Muscle of leg (tissue), 11 donors: ENCODE measurements around the gene CCDC141. TPM values are rescaled to one million over a fixed set of nuclear protein-coding genes. Genes with fewer than 3 reads are reported as not detected.

Experiments
- DNase-seq: peaks from one replicate; pipeline ENCODE4 v3.0.0; 2013
- H3K27ac ChIP-seq: one replicate; pipeline ENCODE4 v1.5.1; 2013; ENCODE audit warnings: mild to moderate bottlenecking, low read length, control low read depth
- H3K27me3 ChIP-seq: one replicate; pipeline ENCODE4 v1.6.1; 2013; ENCODE audit warnings: low read length; ENCODE audit not compliant: control insufficient read depth, insufficient read depth
- H3K36me3 ChIP-seq: one replicate; pipeline ENCODE4 v1.6.1; 2013; ENCODE audit warnings: low read length; ENCODE audit not compliant: control insufficient read depth, insufficient read depth
- H3K4me1 ChIP-seq: one replicate; pipeline ENCODE4 v1.6.1; 2013; ENCODE audit warnings: low read length; ENCODE audit not compliant: control insufficient read depth, insufficient read depth
- H3K4me3 ChIP-seq: one replicate; pipeline ENCODE4 v1.5.1; 2013; ENCODE audit warnings: low read length, control low read depth
- H3K9me3 ChIP-seq: replicated peaks from 2 replicates; pipeline ENCODE4 v1.6.1; 2013; ENCODE audit warnings: low read depth, low read length; ENCODE audit not compliant: control insufficient read depth
- WGBS: methylation state at CpG from one replicate; pipeline ENCODE4 v1.1.5; 2013; ENCODE audit warnings: missing lambda C conversion rate; ENCODE audit not compliant: insufficient coverage; 5-methylcytosine and 5-hydroxymethylcytosine counted together
- polyA plus RNA-seq, 8 donors: library from polyadenylated mRNA; unstranded; fragments of 120-200 nt; gene quantifications; one replicate each; pipeline versions ENCODE4 v1.2.1 to v1.2.3, GENCODE V29; 2013; ENCODE audit warnings: inconsistent platforms in 1 of 8, low replicate concordance in 1 of 8; ENCODE audit not compliant: insufficient read length in 8 of 8, insufficient read depth in 1 of 8
- total RNA-seq: library from RNA; stranded (reverse); fragments of 120-200 nt; gene quantifications from one replicate; pipeline ENCODE4 v1.2.4, GENCODE V29; 2013

The CCDC141 gene
- total and polyA plus RNA-seq, 9 donors = 35.7 to 76.1 (median 57.3) TPM

DNA sequence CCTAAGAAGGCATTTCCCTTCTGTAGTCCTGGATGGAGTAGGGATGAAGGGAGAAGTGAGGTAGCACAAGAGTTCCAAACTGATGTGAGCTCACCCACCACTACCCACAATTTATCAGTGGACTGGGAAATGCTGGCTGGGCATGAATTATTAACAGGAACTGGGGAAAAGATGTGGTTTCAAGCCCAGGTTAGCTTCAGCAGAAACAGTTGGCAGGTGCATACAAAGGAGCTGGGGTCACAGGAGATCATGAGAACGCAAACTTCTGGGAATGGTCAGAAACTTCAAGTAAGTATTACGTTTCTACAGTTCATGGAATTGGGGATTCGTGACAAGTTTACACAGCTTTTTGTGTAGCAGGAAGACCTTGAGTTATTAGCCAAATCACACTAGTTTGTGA lies 5.4 kb downstream of the CCDC141 start:
- Histone ChIP-seq H3K27me3 (no peaks in the 10 kb centered on the region), H3K9me3 (peaks cover 3% of the 10 kb centered on the region), H3K4me3 (no peak overlapping the region), H3K27ac (no peak overlapping the region), H3K4me1 (peaks cover 2% of the 10 kb centered on the region), H3K36me3 (peaks cover 10% of the 10 kb centered on the region)
- WGBS = 90% methylated on average over 2 of the region's 3 CpGs
- DNase-seq = no peak

DNA sequence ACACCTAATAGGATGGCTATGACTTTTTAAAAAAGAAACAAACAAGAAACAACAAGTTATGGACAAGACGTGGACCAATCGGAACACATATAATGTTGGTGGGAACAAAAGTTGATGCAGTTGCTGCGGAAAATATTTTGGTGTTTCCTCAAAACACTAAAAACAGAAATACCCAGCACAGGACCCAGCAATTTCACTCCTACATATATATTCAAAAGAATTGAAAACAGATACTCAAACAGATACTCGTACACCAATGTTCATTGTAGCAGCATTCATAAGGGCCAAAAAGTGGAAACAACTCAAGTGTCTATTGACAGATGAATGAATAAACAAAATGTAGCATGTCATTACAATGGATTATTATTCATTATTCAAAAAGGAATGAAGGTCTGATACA lies 12.1 kb downstream of the CCDC141 start:
- no peaks in the 10 kb centered on the region for H3K4me1 ChIP-seq
- no peak overlapping the region for H3K4me3 ChIP-seq
- H3K9me3 ChIP-seq = peaks cover 3% of the 10 kb centered on the region
- WGBS = no CpG with 5 or more reads among the region's 4 CpGs
- H3K36me3 ChIP-seq = no peaks in the 10 kb centered on the region
- H3K27me3 ChIP-seq = no peaks in the 10 kb centered on the region
- DNase-seq = no peak
- H3K27ac ChIP-seq = no peak overlapping the region

DNA sequence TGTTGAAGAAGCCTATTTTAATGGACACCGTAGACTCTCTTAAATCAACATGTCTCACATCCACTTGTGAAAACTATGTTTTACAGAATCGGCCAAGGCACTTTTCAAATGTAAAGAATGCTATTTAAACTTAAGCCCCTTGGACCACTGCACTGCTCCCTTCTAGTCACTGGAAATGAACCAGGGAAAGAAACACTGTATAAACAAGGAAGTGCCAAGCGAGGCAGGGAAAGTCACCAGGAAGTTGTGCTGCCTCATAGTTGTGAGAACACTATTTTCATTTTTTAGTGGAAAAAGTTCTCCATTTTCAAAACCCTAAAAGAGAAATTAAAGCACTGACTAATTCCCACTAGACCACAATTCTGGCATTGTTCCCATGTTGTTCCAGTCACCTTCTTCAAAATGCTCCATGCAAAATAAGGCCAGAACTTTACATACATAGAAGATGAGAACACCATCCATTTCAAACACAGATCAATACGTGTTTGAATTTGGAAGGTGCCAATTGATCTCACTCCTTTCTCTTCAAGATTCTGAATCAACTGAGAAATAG lies 13.5 kb downstream of the CCDC141 start:
- Histone ChIP-seq H3K9me3 (no peaks in the 10 kb centered on the region), H3K4me1 (peaks cover 5% of the 10 kb centered on the region), H3K36me3 (no peaks in the 10 kb centered on the region), H3K27ac (no peak overlapping the region), H3K4me3 (no peak overlapping the region), H3K27me3 (no peaks in the 10 kb centered on the region)
- DNase-seq = no peak
- WGBS = 100% methylated on average over 1 of the region's 4 CpGs

- Histone ChIP-seq H3K36me3 (no peaks in the 10 kb centered on the region), H3K9me3 (no peaks in the 10 kb centered on the region), H3K27ac (peak overlapping the region; percentile 44), H3K27me3 (no peaks in the 10 kb centered on the region), H3K4me3 (no peak overlapping the region), H3K4me1 (peaks cover 5% of the 10 kb centered on the region)
- DNase-seq = peak; percentile 43
- no CpG with 5 or more reads among the region's 2 CpGs for WGBS
These were observed 18.1 kb downstream of the CCDC141 start for GRCh38 chr2:179031731-179032408.

- no peaks in the 10 kb centered on the region for H3K27me3 ChIP-seq
- DNase-seq = no peak
- no peaks in the 10 kb centered on the region for H3K4me1 ChIP-seq
- no peaks in the 10 kb centered on the region for H3K36me3 ChIP-seq
- WGBS = no CpG with 5 or more reads among the region's 2 CpGs
- H3K4me3 ChIP-seq = no peak overlapping the region
- H3K27ac ChIP-seq = no peak overlapping the region
- no peaks in the 10 kb centered on the region for H3K9me3 ChIP-seq
These were observed 25.5 kb downstream of the CCDC141 start for GRCh38 chr2:179024445-179024844.

DNA sequence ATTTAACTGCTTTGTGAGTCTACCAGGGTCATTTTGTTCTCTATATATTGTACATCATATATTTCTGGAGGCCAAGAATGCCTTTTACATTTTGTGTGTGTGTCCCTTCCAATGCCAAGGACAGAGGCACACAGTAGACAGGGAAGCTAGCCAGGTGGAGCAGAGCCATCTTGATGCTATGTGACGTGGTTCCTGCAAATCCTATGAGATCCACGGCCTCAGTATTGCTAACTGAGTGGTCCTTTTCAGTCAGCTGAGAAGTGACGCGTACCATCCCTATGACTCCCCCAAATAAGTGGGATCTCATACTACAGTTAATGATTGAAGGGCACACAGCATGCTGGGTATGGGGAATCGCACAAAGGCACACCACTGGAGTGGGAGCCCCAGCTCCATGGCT lies 27.3 kb downstream of the CCDC141 start:
- H3K36me3 ChIP-seq = no peaks in the 10 kb centered on the region
- no peaks in the 10 kb centered on the region for H3K27me3 ChIP-seq
- no CpG with 5 or more reads among the region's 5 CpGs for WGBS
- no peak overlapping the region for H3K27ac ChIP-seq
- H3K9me3 ChIP-seq = no peaks in the 10 kb centered on the region
- no peak overlapping the region for H3K4me3 ChIP-seq
- DNase-seq = no peak
- H3K4me1 ChIP-seq = no peaks in the 10 kb centered on the region

- no CpG with 5 or more reads among the region's 2 CpGs for WGBS
These were observed 28.7 kb downstream of the CCDC141 start for GRCh38 chr2:179021258-179021657.

DNA sequence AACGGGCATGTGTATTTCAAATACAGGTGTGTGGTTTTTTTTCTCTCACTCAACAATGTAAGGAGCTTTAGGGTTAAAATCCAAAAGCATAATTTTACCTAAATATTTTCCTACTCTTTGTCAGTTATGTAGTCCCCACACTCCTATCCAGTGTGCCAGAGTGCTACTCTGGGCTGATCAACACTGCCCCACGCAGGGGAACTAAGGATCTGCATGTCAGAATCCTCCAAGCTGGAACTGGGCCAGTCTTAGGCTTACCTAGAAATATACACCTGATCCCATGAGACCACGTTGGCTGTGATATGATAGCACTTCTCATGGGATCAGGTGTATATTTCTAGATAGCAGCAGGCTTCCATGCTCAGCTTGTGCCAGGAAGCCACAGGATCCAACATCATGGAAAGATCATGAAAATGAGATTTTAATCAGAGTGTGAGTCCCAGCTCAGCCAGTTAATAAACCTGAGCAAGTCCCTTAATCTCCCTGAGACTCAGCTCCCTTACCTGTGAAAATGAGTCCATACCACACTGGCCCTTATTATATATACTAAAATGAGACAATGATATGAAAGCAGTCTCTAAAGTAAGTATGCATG lies 29.7 kb downstream of the CCDC141 start:
- no peaks in the 10 kb centered on the region for H3K9me3 ChIP-seq
- H3K4me3 ChIP-seq = no peak overlapping the region
- no peaks in the 10 kb centered on the region for H3K36me3 ChIP-seq
- no peak overlapping the region for H3K27ac ChIP-seq
- H3K27me3 ChIP-seq = no peaks in the 10 kb centered on the region
- H3K4me1 ChIP-seq = no peaks in the 10 kb centered on the region
- WGBS = 28% methylated on average over 2 of the region's 3 CpGs
- no peak for DNase-seq

More at GRCh38 chr2:179021258-179021657, 28.7 kb downstream of the CCDC141 start:
- Histone ChIP-seq H3K4me1 (no peaks in the 10 kb centered on the region), H3K27ac (no peak overlapping the region), H3K27me3 (no peaks in the 10 kb centered on the region), H3K36me3 (no peaks in the 10 kb centered on the region), H3K9me3 (no peaks in the 10 kb centered on the region), H3K4me3 (no peak overlapping the region)
- peak; percentile 31 for DNase-seq

DNA sequence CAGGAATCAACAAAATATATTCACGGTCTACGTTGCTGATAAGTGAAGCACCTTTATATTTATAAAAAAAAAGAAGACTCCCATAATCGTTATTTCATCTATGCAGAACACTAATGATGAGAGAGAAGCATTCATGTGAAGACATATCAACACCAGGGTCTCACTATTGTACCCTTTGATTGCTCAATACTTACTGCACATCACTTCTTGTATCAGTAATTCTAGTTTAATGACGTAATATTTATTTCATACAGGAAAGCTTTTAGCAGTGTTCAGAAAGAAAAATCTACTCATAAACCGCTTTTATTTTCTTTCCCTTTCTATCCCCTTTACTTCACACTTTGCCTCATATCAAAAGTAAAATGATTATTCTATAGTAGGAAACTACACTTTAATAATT lies 30.7 kb downstream of the CCDC141 start:
- H3K36me3 ChIP-seq = no peaks in the 10 kb centered on the region
- WGBS = no CpG with 5 or more reads among the region's 5 CpGs
- H3K4me1 ChIP-seq = no peaks in the 10 kb centered on the region
- no peak overlapping the region for H3K27ac ChIP-seq
- no peak for DNase-seq
- no peak overlapping the region for H3K4me3 ChIP-seq
- no peaks in the 10 kb centered on the region for H3K27me3 ChIP-seq
- no peaks in the 10 kb centered on the region for H3K9me3 ChIP-seq

GRCh38 chr2:179017773-179018357 lies 32.1 kb downstream of the CCDC141 start:
- Histone ChIP-seq H3K4me3 (no peak overlapping the region), H3K4me1 (no peaks in the 10 kb centered on the region), H3K27ac (no peak overlapping the region), H3K9me3 (no peaks in the 10 kb centered on the region), H3K27me3 (no peaks in the 10 kb centered on the region), H3K36me3 (no peaks in the 10 kb centered on the region)
- WGBS = 60% methylated on average over 1 of the region's 3 CpGs
- peak; percentile 26 for DNase-seq
